Stimulated activated CD8-positive, alpha-beta memory T cell treated with anti-CD3 and anti-CD28 coated beads, Interleukin-15, amount 100 ng/mL, for 4 hours (primary cell): ENCODE data around the gene GLRA3.
"Not testable (repeated sequence)": the region's sequence is repeated elsewhere in the genome, so short reads cannot be mapped to it uniquely, and the experiment has no call there.

Experiments
- DNase-seq, 2 donors: peaks; one replicate each; pipeline ENCODE4 v3.0.0-alpha.2; 2020; ENCODE audit warnings: low read depth in 2 of 2

GLRA3 gene

GRCh38 chr4:174714393-174715211 lies 114.4 kb downstream of the GLRA3 start:
- DNase-seq: no peak

GRCh38 chr4:174713821-174714220 lies 115.2 kb downstream of the GLRA3 start:
- no peak for DNase-seq

- DNase-seq: no peak
Measured at GRCh38 chr4:174713181-174713580, 115.9 kb downstream of the GLRA3 start.

- no peak for DNase-seq
Measured at GRCh38 chr4:174709526-174709925, 119.5 kb downstream of the GLRA3 start.

GRCh38 chr4:174708381-174708780 lies 120.7 kb downstream of the GLRA3 start:
- no peak for DNase-seq

GRCh38 chr4:174707902-174708301 lies 121.1 kb downstream of the GLRA3 start:
- DNase-seq: no peak

GRCh38 chr4:174707051-174707676 lies 121.9 kb downstream of the GLRA3 start:
- no peak for DNase-seq

GRCh38 chr4:174702979-174703478 lies 126.0 kb downstream of the GLRA3 start:
- no peak for DNase-seq

GRCh38 chr4:174699654-174700053 lies 129.4 kb downstream of the GLRA3 start:
- no peak for DNase-seq

- DNase-seq: no peak
Measured at GRCh38 chr4:174697896-174698295, 131.2 kb downstream of the GLRA3 start.

GRCh38 chr4:174697202-174697601 lies 131.8 kb downstream of the GLRA3 start:
- DNase-seq: no peak

GRCh38 chr4:174696657-174697056 lies 132.4 kb downstream of the GLRA3 start:
- DNase-seq: no peak

- DNase-seq: not testable (repeated sequence)
Measured at GRCh38 chr4:174691876-174692275, 137.2 kb downstream of the GLRA3 start.

GRCh38 chr4:174690665-174691064 lies 138.4 kb downstream of the GLRA3 start:
- DNase-seq: no peak

GRCh38 chr4:174689618-174690017 lies 139.4 kb downstream of the GLRA3 start:
- no peak for DNase-seq

- DNase-seq: no peak
Measured at GRCh38 chr4:174686826-174687225, 142.2 kb downstream of the GLRA3 start.

- no peak for DNase-seq
Measured at GRCh38 chr4:174681723-174682300, 147.2 kb downstream of the GLRA3 start.

GRCh38 chr4:174674305-174674840 lies 154.7 kb downstream of the GLRA3 start:
- DNase-seq: no peak

GRCh38 chr4:174673865-174674264 lies 155.2 kb downstream of the GLRA3 start:
- no peak for DNase-seq

GRCh38 chr4:174672276-174672675 lies 156.8 kb downstream of the GLRA3 start:
- DNase-seq: no peak

GRCh38 chr4:174669270-174669669 lies 159.8 kb downstream of the GLRA3 start:
- no peak for DNase-seq

- no peak for DNase-seq
Measured at GRCh38 chr4:174665799-174666198, 163.2 kb downstream of the GLRA3 start.
